ENCODE data around the gene DCXR. TPM values are rescaled to one million over a fixed set of nuclear protein-coding genes. Genes with fewer than 3 reads are reported as not detected.

Gene DCXR
- total and polyA plus RNA-seq, 2 of the 13 experiments (the other 11 are each of a cell fraction or from before 2014, with no cell fraction given) = 287 to 311 TPM

DNA sequence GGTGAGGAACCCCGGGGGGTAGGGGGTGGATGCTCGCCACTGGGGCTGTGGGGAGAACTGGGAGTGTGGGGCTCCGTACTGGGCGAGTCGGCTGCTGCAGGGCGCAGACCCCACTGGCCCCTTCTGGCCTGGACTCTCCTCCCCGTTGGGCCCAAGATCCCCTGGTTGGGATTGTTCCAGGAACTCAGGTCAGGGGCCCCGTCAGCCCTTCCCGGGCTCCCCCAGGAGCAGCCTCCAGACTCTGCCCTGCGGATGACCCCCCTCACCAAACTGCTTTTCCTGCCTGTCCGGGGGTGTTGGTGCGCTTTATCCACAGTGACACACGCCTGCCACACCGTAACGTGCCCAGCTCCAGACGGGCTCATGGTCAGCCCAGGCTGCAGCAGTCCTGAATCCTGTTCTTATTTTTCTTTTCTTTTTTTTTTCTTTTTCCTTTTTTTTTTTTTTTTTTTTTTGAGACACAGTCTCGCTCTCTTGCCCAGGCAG is 35.9 kb downstream of the DCXR start (continued):
- TF ChIP-seq ZNF792 (CRISPR knock-in tag; IDR thresholded peaks at IDR 0.05) = no peak
- peak; percentile 82; the same call in 1 of the 2 replicates for TF ChIP-seq CHCHD3 (CRISPR knock-in tag; IDR thresholded peaks at IDR 0.05)
- TF ChIP-seq TCF12 (IDR thresholded peaks at IDR 0.05) = no peak
- TF ChIP-seq TCF12 (CRISPR knock-in tag; IDR thresholded peaks at IDR 0.05) = no peak
- TF ChIP-seq POLR2G (IDR thresholded peaks at IDR 0.05; ENCODE audit: low read depth, low read length) = no peak
- TF ChIP-seq ZNF564 (CRISPR knock-in tag; IDR thresholded peaks at IDR 0.05) = peak; percentile 34; the same call in 1 of the 2 replicates
- TF ChIP-seq EHMT2 (IDR thresholded peaks at IDR 0.05; ENCODE audit: borderline replicate concordance, low read depth, low read length) = no peak
- no peak for TF ChIP-seq PCBP2 (optimal IDR thresholded peaks at IDR 0.05; ENCODE audit: low read depth, low read length, poor library complexity, severe bottlenecking)
- no peak for TF ChIP-seq KLF11 (CRISPR knock-in tag; IDR thresholded peaks at IDR 0.05)
- no peak for TF ChIP-seq TBL1XR1 (IDR thresholded peaks at IDR 0.05; ENCODE audit: borderline replicate concordance, low read length, partially characterized antibody)
- no peak for TF ChIP-seq XBP1 (CRISPR knock-in tag; IDR thresholded peaks at IDR 0.05)
- TF ChIP-seq HOXA7 (CRISPR knock-in tag; IDR thresholded peaks at IDR 0.05) = no peak
- no peak for TF ChIP-seq ZBTB46 (CRISPR knock-in tag; IDR thresholded peaks at IDR 0.05; ENCODE audit: borderline replicate concordance)
- no peak for TF ChIP-seq ZFP41 (CRISPR knock-in tag; IDR thresholded peaks at IDR 0.05; ENCODE audit: borderline replicate concordance)
- peak; percentile 60 for TF ChIP-seq PRPF4 (IDR thresholded peaks at IDR 0.05; ENCODE audit: low read depth, low read length, poor library complexity, severe bottlenecking)
- 0 out of 2 replicates have a peak, but pooled peaks have one; percentile 16 for TF ChIP-seq ZNF33B (CRISPR knock-in tag; IDR thresholded peaks at IDR 0.05)
- no peak for TF ChIP-seq ZNF788 (CRISPR knock-in tag; IDR thresholded peaks at IDR 0.05; ENCODE audit: borderline replicate concordance)
- TF ChIP-seq, protein P1, sequence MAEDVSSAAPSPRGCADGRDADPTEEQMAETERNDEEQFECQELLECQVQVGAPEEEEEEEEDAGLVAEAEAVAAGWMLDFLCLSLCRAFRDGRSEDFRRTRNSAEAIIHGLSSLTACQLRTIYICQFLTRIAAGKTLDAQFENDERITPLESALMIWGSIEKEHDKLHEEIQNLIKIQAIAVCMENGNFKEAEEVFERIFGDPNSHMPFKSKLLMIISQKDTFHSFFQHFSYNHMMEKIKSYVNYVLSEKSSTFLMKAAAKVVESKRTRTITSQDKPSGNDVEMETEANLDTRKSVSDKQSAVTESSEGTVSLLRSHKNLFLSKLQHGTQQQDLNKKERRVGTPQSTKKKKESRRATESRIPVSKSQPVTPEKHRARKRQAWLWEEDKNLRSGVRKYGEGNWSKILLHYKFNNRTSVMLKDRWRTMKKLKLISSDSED (CRISPR knock-in tag; IDR thresholded peaks at IDR 0.05) = no peak
- no peak for TF ChIP-seq RFX1 (IDR thresholded peaks at IDR 0.05)
- no peak for TF ChIP-seq TARDBP (CRISPR knock-in tag; IDR thresholded peaks at IDR 0.05)
- no peak for TF ChIP-seq ZBTB14 (CRISPR knock-in tag; IDR thresholded peaks at IDR 0.05)
- no peak for TF ChIP-seq NR0B2 (CRISPR knock-in tag; IDR thresholded peaks at IDR 0.05)
